GM19328 (cell line): Measurements from ENCODE around the gene JSRP1.

Experiments used
- ATAC-seq: cut with Tn5 transposase; IDR thresholded peaks from one replicate; pipeline ENCODE4 v1.9.1; 2021; ENCODE audit warnings: mild to moderate bottlenecking, moderate library complexity; ENCODE audit not compliant: unreplicated experiment

JSRP1 gene

DNA sequence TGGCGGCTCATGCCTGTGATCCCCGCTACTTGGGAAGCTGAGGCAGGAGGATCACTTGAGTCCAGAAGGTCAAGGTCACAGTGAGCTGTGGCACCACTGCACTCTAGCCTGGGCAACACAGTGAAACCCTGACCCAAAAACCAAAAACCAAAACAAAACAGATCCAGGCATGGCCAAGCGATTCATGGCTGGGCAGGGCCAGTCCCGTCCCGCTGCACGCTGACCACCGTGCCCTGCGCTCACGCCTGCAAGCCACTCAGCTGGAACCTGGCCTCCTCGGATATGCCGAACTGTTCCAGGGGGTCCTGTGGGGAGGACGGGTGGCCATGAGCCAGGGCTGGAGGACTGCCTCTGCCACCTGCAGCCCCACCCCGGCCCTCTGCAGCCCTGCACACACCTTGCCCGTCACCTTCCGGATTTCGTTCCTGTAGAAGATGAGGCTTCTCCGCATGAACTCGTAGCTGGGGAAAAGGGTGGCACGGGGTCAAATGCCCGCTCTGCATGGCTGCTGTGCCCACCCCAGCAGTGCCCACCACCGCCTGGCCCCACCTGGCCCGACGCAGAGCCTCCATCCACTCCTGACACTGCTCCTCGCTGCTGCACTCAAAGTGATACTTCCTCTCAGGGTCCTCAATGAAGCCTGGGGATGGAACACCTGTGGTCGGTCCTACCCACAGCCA lies 22.5 kb downstream of the JSRP1 start:
- ATAC-seq = no peak

GRCh38 chr19:2232286-2233151 lies 23.7 kb downstream of the JSRP1 start:
- no peak for ATAC-seq

DNA sequence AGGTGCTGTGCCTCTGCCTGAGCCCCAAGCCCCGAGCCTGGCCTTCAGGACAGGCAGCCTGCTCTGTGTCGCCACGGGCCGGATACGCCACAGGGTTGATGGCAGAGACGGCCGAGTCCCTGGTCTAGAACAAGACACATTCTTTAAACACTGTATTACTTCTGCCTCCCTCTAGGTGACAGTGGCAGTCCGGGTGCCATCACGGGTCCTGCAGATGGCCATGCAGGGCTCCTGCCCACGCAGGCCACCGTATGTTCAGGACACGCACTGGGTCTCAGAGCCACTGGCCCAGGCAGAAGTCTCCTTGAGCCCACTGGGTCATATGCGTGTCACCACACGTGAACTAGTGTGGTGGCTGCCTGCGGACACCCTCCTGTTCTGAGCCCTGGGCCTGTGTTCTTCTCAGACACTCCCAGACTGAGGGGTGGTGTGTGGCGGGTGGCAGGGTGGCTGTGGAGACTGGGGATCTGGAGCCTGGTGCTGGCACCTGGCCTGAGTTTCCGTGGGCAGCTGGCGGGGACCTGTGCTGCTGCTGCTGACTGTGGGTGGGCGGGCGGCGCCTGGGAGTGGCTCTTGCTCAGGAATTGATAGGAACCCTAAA lies 24.5 kb downstream of the JSRP1 start:
- ATAC-seq = no peak

- no peak for ATAC-seq
These were observed 25.2 kb downstream of the JSRP1 start for GRCh38 chr19:2230807-2231533.

DNA sequence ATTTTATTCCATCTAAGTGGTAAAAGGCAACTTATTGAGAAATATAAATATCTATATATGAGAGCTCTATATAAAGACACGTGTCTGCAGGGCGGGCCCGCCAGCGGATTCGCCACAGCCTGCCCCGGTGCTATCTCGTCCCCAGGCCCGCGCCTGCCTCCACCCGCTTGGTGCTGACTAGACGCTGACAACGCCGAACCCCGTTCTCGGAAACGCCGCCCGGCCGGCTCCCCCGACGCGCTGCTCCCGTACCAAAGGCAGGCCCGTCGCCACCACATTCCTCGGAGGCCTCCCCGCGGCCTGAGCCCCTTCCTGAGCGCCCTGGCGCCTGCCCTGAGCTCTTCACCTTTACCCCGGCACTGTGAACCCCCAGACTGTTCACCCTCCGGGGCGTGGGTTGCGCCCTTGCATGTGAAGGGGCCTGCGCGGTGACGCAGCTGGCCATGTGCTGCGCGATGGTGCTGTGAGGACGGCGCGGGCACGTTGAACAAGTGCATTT lies 26.1 kb downstream of the JSRP1 start:
- ATAC-seq = no peak

DNA sequence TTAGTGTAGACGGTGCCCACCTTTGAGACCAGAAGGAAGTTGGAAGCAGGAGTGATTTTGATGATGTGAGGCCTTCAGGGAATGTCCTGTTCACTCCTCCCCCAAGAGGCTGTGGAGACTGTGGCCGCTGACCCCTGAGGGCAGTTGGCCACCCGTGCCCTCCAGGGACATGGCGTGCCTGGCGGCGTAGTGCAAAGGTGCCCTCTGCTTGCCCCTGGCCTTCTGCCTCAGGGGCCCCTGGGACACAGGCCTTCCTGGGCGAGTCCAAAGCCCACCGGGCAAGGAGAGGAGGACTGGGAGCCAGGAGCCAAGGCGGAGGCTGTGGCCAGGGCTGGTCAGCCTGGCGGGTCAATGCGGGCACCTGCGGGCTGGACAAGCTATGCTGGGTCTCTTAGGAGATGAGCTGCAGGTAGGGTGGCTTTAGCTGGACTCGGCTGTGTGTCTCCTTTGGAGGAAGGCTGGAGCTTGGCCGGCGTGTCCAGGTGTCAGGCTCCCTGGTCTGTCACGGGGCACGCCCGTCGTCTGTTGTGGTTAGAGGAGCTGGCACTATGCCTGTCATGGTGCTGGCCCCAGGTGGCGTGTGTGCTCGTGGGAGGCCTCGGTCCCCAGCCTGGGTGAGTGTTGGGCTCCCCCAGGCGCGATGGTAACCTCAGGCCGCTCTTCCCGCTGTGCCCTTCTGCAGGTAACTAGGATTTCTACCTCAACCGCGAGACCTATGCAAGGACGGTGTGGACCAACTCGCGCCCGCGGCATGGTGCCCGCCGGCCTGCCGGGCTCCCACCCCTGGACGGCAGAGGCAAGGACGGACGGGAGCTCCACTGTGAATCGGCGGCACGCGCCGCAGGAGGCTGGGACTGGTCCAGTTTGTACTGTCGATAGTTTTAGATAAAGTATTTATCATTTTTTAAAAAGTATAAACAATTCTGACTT lies 26.8 kb downstream of the JSRP1 start:
- ATAC-seq = no peak

- ATAC-seq = no peak
These were observed 27.8 kb downstream of the JSRP1 start for GRCh38 chr19:2228157-2229030.

DNA sequence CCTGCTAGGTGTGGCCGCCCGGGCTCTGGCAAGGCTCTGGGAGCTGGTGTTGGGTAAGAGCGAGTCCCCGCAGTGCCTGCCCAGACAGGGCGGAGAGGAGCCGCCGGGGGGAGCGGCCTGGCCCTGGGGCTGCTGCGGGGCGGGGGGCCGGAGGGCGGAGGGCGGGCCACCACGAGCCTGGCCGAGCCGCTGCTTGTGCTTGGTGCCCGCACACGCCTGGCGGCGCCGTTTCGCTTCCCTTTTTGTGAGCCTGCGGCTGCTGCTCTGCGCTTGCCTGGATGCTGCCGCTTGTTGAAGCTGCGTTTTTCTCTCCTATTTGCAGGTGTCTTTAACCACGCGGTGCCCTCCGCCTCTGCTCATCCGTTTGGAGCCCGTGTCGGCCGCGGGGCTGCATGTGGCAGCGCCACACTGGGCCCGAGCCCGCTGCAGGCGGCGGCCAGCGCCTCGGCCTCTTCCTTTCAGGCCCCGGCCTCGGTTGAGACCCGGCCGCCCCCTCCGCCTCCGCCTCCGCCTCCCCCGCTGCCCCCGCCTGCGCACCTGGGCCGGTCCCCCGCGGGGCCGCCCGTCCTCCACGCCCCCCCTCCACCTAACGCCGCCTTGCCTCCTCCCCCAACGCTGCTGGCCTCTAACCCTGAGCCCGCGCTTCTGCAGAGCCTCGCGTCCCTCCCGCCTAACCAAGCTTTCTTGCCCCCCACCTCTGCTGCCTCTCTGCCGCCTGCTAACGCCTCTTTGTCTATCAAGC lies 28.6 kb downstream of the JSRP1 start:
- no peak for ATAC-seq

- no peak for ATAC-seq
These were observed 29.3 kb downstream of the JSRP1 start for GRCh38 chr19:2226840-2227360.

GRCh38 chr19:2226051-2226839 lies 30.0 kb downstream of the JSRP1 start:
- ATAC-seq = no peak

DNA sequence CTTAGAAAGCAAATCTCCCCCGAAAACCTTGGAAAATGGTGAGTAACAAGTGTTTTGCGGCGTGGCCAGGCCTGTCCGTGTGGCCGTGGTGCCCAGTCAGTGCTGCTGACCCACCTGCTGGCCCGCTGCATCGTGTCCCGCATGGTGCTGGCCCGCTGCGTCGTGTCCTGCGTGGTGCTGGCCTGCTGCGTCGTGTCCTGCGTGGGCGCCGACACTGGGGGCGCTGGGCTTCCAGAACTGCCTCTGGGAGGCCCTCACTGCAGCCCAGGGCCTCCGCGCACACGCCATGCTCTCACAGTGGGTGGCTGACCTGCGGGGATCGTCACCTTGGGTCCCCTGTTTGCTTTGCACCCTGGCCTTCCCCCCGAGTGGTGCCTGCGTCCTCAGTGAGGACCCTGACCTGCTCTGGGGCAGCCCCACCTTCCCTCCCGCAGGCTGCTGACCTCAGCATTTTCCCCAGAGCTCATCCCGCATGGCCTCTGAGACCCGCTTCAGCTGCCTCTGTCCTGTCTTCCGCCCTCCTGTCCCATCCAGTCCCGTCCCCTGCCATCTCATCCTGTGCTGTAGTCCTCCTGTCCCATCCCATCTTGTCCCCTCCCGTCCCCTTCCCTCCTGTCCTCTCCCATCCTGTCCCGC lies 30.7 kb downstream of the JSRP1 start:
- ATAC-seq = no peak

DNA sequence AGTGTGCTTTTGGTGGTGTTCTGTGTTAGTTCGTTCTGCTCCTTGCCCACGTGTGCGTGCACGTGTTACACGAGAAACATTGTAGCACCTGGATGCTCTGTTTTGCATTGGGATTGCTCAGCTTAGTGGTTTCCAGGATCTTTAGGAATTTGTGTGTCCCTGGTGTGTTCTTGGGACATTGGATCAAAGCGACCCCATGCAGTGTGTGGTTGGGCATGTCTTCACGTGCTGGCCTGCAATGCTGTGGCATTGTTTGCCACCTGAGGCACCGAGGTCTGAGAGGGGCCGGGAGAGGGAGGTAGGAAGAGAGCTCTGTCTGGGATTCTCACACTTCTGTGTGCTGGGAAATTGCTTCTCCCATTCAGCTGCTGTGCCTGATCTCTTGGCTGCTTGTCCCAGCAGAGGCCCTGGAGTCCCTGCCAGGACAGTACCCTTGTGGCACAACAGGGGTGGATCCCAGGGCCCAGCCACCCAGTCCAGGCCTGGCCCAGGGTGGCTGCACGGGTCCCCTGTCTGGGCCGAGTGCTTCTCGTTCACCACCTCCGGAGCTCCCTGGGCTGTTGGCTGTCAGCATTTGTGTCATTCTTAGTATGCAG lies 31.4 kb downstream of the JSRP1 start:
- no peak for ATAC-seq

DNA sequence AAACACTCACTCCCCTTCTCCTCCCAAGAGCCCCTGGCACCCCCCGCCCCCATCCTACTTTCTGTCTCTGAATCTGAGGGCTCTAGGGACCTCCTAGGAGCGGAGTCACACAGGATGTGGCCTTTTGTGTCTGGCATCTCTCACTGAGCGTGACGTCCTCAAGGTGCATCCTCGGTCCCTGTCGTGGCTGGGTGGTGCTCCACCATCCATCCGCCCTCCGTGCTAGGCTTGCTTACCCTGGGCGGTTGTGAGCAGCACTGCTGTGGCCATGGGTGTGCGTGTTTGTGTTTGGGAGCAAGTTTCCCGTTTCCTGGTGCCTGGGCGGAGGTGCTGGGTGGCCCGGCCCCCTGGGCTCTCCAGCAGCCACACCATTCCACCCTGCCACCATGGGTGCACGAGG lies 32.3 kb downstream of the JSRP1 start:
- no peak for ATAC-seq

DNA sequence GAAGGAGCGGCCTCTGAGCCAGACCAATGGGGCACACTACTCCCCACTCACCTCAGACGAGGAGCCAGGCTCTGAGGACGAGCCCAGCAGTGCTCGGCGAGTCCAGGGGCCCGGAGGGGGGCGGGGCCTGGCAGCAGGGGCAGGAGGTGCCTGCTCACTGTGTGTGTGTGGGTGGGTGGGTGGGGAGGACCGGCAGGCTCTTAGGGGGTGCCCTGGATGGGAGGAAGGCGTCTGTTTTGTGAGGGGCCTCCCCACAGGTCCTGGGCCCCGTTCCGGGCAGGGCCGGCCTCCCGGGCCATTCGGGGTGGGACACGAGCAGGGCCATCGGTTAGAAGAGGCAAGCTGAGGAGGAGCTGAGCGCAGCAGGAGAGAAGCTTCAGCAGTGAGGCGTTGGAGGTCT lies 32.8 kb downstream of the JSRP1 start:
- no peak for ATAC-seq

- ATAC-seq = no peak
These were observed 34.3 kb downstream of the JSRP1 start for GRCh38 chr19:2221918-2222317.

- no peak for ATAC-seq
These were observed 34.9 kb downstream of the JSRP1 start for GRCh38 chr19:2221250-2221831.
